DMS79 treated with DMSO at 0.1 percent for 48 hours (cell line): ENCODE data around the gene DYNC1I1.
"Not testable (repeated sequence)": the region's sequence is repeated elsewhere in the genome, so short reads cannot be mapped to it uniquely, and the experiment has no call there.

ENCODE experiments used
- DNase-seq: peaks from one replicate; lab custom pipeline; 2025; lab: John Stamatoyannopoulos, UW

Gene DYNC1I1

DNA sequence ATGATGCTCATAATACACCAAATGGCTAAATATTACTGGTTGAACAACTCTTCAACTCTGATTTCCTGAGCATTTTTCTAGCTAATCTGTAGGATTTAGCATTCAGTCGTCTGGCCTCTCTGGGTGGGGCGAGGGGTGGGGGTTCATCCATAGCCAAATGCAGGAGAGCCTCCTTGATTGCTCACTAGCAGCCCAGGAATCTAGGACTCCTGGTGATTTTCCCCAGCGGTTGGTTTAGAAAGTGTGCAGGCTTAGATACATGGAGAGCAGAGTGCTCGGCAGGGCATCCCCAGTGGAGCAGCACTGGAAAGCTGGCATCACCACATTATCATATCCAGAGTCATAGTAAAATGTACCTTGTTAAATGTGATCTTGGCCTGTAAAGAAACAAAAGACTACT, 136.1 kb downstream of the DYNC1I1 start:
- no peak for DNase-seq

DNA sequence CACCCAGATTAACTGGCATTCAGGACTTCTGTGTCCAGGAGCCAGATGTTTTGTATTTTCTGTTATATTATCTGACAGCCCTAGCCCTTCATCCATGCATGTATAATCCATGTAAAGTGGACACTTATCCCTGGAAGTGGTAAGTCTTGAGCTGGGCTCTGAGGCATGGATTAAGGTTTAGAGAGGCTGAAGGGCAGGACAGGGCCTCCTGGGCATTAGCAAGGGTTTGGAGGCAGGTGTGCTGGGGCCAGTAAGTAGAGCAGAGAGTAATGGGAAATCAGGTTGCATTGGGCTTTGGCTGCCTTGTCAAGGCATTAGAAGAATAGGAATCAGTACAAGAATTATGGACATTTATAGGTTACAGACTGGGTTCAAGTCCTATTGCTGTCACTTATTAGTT, 138.0 kb downstream of the DYNC1I1 start:
- peak; percentile 52 for DNase-seq

DNA sequence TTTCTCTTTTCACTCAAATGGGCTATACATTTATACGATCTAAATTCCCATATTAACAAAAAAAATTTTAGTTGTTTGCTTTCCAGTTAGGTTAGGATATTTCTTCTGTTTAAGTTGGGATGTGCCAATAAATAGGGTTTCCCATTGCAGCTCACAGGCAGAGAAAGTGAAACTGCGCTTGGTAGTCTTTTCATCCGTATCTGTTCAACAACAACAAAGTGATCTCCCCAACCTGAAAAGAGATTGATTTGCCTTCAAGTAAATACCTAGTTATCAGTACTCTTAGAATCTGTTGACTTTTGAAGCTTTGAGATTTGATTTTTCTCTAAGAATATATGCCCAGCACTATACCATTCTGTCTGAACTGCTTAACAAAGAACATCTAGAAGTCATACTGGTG, 143.4 kb downstream of the DYNC1I1 start:
- no peak for DNase-seq

DNA sequence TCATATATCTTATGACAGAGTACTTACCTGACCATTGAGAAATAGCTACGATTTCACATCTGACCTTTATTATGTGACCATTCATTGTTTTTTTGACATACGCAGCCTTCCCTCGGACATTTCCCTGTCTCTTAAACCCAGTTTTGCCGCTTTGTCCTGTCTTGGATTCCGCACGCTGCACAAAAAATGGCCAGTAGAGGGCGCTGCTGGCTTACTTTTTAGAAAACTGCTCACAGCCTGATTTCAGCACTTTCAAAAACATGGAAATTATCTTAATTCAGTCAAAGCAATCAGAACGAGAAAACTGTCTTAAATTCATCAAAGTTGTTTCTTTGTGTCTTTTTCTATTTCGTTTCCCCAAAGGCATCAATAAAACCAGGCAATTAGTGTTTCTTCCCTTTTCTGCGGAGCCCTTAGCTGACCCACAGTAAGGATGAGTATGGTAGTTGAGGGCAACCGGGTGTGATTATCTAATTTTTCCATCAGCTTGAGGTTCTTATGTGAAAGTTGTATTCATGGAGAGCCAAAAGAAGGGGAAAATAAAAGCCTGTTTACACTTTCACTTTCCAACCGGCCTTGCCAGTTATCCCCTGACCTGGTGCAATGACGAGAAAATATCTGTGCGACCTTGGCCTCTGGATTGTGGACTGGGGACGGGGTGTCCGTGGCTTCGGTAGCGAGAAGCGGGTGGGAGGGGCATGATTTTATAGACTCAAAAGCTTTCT, 144.4 kb downstream of the DYNC1I1 start:
- DNase-seq: peak; percentile 75

DNA sequence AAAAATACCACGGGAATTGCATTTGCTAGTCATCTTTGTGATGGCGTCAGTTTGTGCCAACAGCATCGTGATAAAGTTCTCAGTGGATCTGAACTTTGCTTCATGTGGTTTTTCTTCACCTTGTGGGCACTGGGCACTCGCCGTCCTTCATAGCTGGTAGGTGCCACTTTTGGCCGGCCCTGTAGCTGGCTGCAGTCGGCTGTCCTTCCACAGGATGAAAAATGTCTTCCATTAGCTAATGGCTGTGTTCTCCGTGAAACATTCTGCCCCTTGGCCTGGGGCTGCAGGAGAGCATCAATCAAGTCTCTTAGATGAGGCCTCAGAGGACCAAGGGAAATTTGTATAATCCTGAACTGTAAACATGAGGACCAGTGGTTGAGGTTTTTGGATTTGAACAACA, 145.3 kb downstream of the DYNC1I1 start:
- no peak for DNase-seq

DNA sequence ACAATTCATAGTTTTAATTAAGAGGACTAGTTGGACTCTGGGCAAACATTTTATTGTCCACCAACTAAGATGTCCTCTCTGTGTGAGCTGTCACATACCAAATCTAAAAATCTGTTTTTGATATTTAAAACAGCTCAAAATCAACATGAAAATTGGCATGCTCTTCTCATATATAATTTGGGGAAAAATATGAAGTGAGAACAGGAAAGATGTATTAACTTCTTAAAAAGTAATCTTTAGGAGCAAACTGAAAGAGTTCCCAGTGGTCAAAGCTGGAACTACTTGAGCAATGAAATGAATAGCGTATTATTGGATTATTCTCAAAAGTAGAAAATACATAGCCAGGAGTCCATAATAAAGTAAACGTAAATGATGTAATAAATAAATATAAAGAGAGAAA, 147.2 kb downstream of the DYNC1I1 start:
- no peak for DNase-seq

DNA sequence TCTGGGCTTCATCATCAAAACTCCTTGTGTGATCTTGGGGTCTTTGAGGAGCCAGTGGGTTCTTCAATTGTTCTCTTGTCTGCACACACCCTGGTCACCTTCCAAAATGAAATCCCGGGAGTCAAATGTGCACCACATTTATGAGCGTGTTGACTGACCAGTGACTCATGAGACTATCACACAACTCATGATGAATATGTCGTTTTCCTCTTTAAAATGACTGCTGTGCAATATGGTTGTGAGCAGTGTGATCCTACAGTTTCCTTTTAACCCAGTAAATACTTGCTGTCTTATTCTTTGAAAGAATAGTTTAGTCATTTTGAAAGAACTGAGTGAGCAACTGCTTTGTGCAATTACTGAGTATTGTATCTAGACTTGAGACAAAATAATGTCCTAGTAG, 149.2 kb downstream of the DYNC1I1 start:
- no peak for DNase-seq

DNA sequence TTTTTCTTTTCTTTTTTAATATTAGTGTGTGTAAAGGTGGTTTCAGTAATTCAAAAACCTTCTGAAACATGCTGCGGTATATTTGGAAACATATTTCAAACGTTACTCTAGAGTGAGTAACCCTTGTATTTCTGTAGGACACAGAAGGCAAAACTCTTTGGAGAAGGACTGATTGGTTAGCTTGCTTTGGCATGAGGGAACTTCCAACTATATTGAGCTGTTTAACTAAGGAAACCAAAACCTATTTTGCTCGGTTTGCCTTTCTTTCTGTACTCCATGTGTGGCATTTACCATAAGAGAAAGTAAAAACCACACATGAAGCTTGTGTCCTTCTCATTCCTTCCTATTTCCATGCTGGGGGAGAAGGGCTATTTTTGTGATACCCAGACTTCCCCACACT, 149.8 kb downstream of the DYNC1I1 start:
- DNase-seq: no peak

DNA sequence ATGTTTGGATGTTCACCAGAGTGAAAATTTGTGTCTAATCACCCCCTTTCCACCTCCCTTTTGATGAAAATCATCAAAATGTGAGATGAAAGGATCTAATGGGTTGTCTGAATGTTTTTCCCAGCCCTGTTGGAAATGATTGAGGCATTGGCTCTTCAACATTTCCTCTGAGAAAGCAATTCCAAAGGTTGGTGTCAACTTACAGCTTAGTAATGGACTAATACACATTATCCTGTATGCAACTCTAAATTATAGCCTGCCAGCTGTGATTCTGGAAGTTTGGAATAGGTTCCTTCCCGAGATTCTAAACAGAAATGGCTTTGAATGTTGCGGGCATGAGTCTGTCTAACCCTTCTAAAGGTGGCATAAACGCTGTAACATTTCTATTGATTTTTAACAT, 152.9 kb downstream of the DYNC1I1 start:
- no peak for DNase-seq

DNA sequence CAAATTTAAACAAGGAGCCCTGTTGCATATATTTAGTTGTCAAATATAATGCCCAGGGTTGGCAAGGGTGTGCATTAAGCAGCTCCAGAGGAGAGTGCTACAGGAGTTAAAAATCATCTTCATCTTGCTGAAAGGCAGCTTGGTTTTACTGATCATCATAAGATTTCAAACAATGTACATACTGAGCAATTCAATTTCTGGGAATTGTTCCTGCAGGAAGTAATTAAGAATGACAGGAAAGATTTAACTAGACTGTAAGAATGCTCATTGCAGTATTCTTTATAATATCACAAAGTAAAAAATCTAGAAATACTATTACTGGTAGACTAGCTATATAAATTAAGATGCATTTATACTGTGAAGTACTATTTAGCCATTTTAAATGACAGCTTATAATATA, 153.6 kb downstream of the DYNC1I1 start:
- DNase-seq: no peak

DNA sequence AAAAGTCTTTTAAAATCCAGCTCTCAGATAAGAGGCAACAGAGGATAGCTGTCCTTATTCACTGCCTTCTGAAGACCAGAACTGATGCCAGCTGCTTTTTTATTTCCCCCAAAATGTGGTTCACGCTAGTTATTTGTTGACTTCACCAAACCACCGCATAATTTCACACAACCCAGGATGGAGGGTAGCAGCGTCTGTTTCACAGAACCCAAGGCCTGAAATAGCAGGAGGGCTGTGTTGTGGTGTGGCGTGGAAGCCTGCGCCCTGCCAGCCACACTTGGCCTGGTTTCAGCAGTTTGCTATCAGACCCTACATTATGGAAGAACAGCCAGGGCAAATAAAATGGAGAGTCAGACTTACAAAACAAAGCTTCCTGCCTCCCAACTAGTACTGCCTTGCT, 155.4 kb downstream of the DYNC1I1 start:
- DNase-seq: no peak

DNA sequence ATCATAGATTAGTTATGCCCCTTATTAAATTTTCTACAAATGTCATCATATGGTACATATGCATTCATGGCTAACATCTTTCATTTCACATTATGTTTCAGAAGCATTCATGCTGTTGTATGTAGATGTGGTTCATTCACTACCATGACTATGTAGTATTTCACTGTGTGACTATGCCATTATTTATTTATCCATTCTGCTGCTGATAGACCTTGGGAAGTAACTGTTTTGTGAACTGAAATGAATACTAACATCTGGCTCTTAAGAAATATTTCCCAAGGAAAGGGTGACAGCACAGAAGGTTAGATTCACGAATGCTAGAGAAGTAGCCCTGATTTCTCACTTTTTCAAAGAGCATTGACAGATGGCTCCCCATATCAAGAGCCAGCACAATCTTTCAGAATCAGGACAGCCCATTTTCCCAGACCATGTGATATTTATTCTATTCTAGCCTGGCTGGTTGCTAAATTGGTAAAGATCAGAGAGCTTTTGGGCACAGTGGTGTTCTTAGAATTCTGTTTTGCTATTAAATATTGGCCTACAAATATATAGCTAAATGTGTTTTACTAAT, 157.4 kb downstream of the DYNC1I1 start:
- DNase-seq: no peak

DNA sequence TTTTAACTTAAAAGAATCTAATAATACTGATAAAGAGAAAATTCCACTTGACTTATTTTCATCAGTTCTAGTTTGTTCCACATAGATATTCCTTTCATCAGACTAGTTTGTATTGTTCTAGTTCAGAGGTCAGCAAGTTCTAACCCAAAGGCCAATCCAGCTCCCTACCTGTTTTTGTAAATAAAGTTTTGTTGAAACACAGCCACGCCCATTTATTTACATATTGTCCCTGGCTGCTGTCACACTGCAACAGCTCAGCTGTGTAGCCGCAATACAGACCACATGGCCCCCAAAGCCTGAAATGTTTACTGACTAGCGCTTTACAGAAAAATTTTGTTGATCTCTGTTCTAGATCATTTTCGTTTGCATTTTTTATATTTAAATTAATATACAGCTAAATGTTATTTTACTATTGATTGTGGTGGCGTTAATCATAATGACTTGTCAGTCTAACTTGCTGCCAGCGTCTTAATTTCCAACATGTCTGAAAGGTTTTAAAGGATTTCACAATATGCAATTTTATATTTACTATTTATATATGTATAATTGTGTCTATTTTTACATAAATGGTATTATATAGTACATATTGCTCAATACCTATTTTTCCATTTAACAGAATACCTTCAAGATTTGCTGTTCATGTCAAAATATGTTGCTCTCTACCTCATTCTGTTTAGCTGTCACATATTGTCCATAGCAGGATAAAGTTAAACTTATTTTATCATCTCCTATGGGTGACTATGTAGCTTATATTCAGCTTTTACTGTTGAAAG, 159.3 kb downstream of the DYNC1I1 start:
- DNase-seq: no peak

DNA sequence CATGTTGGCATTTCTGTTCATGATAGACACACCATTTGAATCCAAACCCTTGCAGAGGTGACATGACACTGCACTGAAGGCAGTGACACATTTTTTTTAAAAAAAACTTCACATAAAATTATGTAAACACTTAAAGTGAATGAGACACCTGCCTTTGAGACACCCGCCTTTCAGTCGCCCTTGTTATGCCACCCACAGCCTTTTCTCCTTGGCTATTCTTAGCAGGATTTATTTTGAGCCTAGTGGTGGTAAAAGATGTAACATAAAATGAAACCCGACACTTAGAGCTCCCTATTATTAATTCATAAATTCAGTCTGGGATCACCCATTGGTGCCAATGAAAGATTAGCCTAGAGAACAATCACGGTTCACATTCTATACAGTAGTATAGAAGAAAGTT, 161.3 kb downstream of the DYNC1I1 start:
- peak; percentile 79 for DNase-seq

DNA sequence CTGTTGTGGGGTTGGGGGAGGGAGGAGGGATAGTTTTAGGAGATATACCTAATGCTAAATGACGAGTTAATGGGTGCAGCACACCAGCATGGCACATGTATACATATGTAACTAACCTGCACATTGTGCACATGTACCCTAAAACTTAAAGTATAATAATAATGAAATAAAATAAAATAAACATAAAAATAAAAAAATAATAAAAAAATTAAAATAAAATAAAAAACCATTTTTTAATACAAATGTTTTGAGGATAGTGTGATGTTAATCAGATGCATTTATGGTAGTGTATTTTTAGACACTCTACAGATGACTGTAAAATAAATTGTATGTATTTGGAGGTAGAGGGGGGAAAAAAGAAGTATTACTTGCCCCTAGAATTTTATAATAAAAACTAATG, 172.5 kb downstream of the DYNC1I1 start:
- DNase-seq: not testable (repeated sequence)

DNA sequence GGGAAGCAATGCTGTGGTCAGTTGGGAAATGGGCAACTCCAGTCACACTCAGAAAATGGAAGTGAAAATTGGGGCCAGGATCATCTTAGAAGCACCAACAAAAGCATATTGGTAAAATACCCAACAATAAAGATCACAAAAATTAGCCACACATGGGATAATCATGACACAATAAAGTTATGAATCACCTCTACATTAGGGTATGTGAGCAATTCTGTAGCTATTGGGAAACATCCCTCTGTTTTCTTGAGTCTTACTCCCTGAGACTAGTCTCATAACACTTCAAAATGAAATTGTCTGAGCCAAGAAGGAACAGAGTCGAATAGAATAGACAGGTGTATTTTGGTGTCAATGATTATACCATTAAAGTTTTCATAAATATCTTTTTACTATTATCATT, 178.3 kb downstream of the DYNC1I1 start:
- peak; percentile 18 for DNase-seq

DNA sequence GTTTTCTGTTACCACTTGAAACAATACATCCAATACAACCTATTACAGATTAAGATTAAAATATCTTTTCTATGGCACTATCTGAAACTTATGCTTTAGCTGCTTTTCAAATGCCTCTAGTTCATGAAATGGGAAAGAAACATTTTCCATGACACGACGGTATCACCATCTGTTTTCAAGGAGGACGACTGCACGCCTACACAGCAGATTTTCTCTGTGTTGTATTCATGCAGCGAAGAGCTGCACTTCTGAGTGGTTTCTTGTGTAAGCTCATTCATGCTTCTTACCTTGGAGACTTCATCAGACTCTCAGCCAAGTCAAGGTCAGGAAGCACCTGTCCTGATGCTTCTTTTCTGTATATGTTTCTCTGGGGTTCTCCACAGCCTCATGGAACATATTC, 179.2 kb downstream of the DYNC1I1 start:
- peak; percentile 85 for DNase-seq

DNA sequence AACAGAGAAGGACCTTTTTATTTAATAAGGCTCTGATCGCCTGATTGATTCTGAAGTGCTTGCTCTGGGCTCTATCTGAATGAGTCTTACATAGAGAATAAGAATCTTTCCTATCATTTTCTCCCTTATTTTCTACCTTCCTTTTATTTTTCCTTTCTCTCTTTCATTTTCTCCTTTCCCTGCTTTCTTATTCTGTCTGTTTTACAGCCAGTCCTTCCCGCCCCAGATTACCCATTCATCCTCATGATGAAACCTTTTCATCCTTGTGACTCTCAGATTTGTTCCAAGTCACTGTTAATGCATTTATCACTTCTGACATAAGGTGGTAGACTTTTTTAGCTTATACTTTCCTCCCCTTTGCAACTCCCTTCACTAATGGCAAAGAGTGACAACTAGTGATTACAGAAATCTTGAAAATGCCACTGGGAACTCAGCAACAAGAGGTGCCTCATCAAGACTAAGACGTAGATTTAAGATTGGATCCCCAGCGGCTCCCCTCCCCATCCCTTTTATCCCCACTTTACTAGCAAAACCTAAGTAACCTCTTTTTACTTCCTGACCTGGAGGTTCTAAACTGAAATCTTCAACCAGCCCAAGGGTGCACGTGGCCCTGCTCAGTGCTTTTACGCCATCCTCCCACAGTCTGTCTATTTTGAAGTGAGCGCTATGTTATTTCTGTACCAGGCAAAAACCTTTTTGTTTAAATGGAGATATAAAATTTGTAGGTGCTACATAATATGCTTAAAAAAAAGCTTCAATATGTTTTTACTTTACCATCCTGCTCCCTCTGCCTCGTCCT, 179.8 kb downstream of the DYNC1I1 start:
- peak; percentile 85 for DNase-seq

DNA sequence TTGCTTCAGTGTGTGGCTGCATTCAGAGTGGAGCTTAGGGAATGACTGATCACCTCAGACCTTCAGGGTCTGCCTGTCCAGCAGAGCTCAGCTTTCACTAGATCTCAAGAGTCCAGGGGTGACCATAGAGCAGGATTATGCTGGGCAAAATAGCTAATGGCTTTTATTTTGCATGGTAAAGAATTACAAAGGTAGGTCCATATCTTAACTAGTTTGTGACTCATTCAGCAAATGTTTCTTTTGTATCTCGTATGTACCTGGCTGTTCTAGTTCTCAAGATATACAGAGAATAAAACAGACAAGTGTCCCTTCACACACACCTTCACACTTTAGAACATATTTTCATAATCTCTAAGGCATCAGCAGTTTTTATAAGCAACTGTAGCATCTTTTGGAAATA, 180.5 kb downstream of the DYNC1I1 start:
- DNase-seq: no peak

DNA sequence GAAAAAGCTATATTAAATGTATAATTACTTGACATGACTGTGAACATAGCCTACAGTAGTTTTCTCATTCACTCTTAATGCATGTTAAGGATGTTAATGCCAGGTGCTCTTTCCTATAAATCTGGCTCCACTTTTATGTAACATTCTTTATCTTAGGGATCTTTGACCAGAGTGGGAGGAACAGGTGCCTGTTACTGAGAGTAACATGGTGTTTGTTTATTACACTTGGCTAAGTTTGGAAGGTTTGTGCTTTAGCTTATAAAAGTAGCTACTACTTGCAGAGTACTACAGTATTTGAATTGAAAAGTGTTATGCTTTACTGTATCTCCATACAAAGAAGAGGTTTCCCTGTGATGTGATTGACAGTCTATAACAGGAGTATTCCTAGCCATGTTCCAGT, 183.4 kb downstream of the DYNC1I1 start:
- DNase-seq: peak; percentile 12

DNA sequence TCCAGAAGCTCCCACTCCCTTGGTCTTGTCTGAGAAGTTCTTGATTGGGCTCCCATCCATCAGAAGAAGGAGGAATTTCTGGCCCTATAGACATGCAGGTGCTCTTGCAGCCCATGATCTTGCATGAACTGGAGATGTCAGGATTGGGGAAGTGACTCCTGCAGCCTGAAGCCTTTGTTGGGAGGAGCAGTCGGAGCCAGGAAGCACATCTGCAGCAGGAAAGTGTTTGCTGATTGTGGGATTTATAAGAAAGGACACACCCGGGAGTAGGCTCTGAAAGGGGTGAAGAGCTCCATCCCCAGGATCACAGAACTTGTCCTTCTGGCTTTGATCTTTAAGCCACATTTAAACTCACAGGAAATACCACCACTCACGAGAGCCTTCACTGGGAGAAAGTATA, 185.2 kb downstream of the DYNC1I1 start:
- no peak for DNase-seq

DNA sequence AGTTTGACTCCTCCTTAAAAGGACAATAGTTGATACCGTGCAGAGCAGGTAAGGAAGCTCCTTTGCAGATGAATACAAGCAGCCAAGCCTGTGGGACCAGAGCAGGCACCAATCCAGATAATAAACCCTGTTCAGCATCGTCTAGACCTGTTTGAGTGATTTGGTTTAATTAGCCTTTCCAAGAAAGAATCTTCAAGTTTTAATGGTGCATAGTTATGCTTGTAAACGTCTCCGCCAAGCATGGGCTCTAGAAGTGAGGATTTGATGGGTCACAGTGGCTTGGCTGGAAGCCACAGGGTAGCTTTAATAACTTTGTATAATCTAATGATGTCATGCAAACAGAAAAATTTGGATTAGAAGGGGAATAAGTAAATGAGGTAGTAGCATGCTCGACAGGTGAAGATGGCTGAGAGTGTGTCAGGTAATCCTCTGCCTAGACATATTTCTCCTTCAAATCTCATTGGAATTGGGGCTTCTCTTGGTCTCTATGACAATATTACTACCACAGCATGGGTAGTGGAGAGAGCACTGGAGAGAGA, 188.4 kb downstream of the DYNC1I1 start:
- peak; percentile 99 for DNase-seq
